Loucy (cell line): ENCODE data around the gene IGF2.

Experiments
- EZH2phosphoT487 ChIP-seq: fragments of 200-600 bp; IDR thresholded peaks from 2 replicates; pipeline ENCODE4 v1.6.1; 2018; ENCODE audit warnings: antibody characterized with exemption, mild to moderate bottlenecking, moderate library complexity, borderline replicate concordance
- TF ChIP-seq, protein P1 (sequence below): fragments of 200-600 bp; sonication (generic); conservative IDR thresholded peaks from 2 replicates; pipeline ENCODE4 v1.5.1; 2014; ENCODE audit warnings: mild to moderate bottlenecking, antibody characterized with exemption, low read length

DNA sequence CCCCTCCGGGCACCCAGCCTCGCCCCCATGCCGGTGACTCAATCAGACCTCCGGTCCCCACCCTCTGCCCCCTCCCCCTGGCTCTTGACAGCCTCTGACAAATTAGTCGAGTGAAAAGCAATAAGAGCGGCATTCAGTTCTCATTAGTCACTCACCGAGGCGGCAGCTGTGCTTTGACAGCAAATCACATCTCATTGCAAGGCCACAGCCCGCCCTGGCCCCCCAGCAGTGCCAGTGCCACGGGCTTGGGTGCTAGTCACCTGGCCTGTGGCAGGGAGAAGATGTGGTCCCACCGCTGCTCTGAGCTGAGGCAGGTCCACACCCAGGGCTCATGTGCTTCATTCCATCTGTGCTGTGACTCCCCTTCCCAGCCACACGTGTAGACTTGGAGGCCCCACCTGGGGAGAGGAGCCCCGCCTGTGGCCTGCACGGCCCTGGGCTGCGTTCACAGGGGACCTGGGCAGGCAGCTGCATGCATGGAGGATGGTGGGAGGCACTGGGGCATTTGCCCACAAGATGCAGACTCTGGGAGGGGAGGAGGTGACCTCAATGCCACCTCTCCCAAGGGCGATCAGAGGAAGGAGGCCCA lies 39.8 kb upstream of the IGF2 start:
- TF ChIP-seq, protein P1, sequence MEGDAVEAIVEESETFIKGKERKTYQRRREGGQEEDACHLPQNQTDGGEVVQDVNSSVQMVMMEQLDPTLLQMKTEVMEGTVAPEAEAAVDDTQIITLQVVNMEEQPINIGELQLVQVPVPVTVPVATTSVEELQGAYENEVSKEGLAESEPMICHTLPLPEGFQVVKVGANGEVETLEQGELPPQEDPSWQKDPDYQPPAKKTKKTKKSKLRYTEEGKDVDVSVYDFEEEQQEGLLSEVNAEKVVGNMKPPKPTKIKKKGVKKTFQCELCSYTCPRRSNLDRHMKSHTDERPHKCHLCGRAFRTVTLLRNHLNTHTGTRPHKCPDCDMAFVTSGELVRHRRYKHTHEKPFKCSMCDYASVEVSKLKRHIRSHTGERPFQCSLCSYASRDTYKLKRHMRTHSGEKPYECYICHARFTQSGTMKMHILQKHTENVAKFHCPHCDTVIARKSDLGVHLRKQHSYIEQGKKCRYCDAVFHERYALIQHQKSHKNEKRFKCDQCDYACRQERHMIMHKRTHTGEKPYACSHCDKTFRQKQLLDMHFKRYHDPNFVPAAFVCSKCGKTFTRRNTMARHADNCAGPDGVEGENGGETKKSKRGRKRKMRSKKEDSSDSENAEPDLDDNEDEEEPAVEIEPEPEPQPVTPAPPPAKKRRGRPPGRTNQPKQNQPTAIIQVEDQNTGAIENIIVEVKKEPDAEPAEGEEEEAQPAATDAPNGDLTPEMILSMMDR = no peak
- no peak for TF ChIP-seq EZH2phosphoT487
